K562 (cell line): ENCODE results near the gene CDC45. TPM values are rescaled to one million over a fixed set of nuclear protein-coding genes. Genes with fewer than 3 reads are reported as not detected.

Source experiments
- ATAC-seq: fragments of 200-7000 bp; cut with Tn5 transposase; 3 replicates; pipeline ENCODE4 v1.9.1; 2020; ENCODE audit warnings: moderate library complexity
- BruUV-seq: library from RNA; stranded (reverse); fragments of 400-500 nt; replicated peaks from 2 replicates; lab custom pipeline; 2021; lab: Mats Ljungman, UMichigan
- CTCF ChIA-PET: fragments of 300-600 bp; formaldehyde crosslinking; extraction: SDS; loops from one replicate; lab custom pipeline; 2021; ENCODE audit warnings: low intra/inter-chr PET ratio; lab: Yijun Ruan, JAX
- POLR2A ChIA-PET: fragments of 300-600, 350-650 bp; sonication (Branson Sonifier 250); formaldehyde crosslinking; extraction: SDS; loops from one replicate; lab custom pipeline; 2021; ENCODE audit warnings: antibody characterized with exemption, inconsistent platforms; lab: Yijun Ruan, JAX
- DNase-seq, 4 experiments: peaks; one replicate each; pipeline versions ENCODE4 v3.0.0 to v3.0.0-alpha.2; 2011 to 2018; ENCODE audit warnings: low spot score in 3 of 4, mixed read lengths in 3 of 4; ENCODE audit errors: extremely low read depth in 1 of 4
- FAIRE-seq: peaks from 2 replicates; lab custom pipeline; 2011; peaks lifted over from hg19 to GRCh38; lab: Jason Lieb, UNC
- H2AFZ ChIP-seq: 2 replicates; pipeline ENCODE4 v1.6.0; 2011; ENCODE audit warnings: low read depth, low read length, control low read depth, inconsistent platforms
- H3K27ac ChIP-seq: fragments of 200-600 bp; 3 replicates; pipeline ENCODE4 v1.8.0; 2011; ENCODE audit warnings: low read depth, mild to moderate bottlenecking, control low read depth, inconsistent platforms, low read length, moderate library complexity, mixed read lengths; ENCODE audit errors: extremely low read depth
- H3K27me3 ChIP-seq, 2 experiments: fragments of 300-600 bp in 1 of 2; 2 replicates in 1 of 2; 3 replicates in 1 of 2; pipeline versions ENCODE4 v1.6.0 to v1.8.0; 2011; ENCODE audit warnings: inconsistent platforms in 2 of 2, low read length in 2 of 2, mild to moderate bottlenecking in 1 of 2, mixed read lengths in 1 of 2, moderate library complexity in 1 of 2; ENCODE audit not compliant: control insufficient read depth in 2 of 2, insufficient read depth in 2 of 2
- H3K36me3 ChIP-seq: fragments of 300-600 bp; 3 replicates; pipeline ENCODE4 v1.8.0; 2011; ENCODE audit warnings: mild to moderate bottlenecking, low read length, inconsistent platforms; ENCODE audit not compliant: control insufficient read depth, insufficient read depth
- H3K4me1 ChIP-seq, 2 experiments: fragments of 200-600 bp in 1 of 2; replicated peaks in 1 of 2; 2 replicates in 1 of 2; 3 replicates in 1 of 2; pipeline versions ENCODE4 v1.5.1 to v1.8.0; 2011; ENCODE audit warnings: inconsistent platforms in 2 of 2, low read length in 2 of 2, mild to moderate bottlenecking in 1 of 2, mixed read lengths in 1 of 2, moderate library complexity in 1 of 2; ENCODE audit not compliant: control insufficient read depth in 2 of 2, insufficient read depth in 2 of 2
- H3K4me2 ChIP-seq: 2 replicates; pipeline ENCODE4 v1.6.1; 2011; ENCODE audit warnings: low read length, control low read depth, inconsistent platforms, mixed read lengths; ENCODE audit not compliant: insufficient read depth
- H3K4me3 ChIP-seq: fragments of 200-600 bp; sonication (generic), shearing (Covaris generic); 2 replicates; pipeline ENCODE4 v1.5.1; 2016; ENCODE audit warnings: control low read depth, inconsistent platforms
- H3K79me2 ChIP-seq: fragments of 200-600 bp; 3 replicates; pipeline ENCODE4 v1.8.0; 2011; ENCODE audit warnings: low read length, inconsistent platforms; ENCODE audit not compliant: control insufficient read depth, insufficient read depth
- H3K9ac ChIP-seq, 2 experiments: 2 replicates each; pipeline versions ENCODE4 v1.6.0 to v1.6.1; 2011; ENCODE audit warnings: low read depth in 2 of 2, low read length in 2 of 2, control low read depth in 1 of 2, inconsistent platforms in 1 of 2, mild to moderate bottlenecking in 1 of 2, mixed read lengths in 1 of 2; ENCODE audit not compliant: insufficient read depth in 1 of 2
- H3K9me1 ChIP-seq: one replicate; pipeline ENCODE4 v1.6.0; 2011; ENCODE audit warnings: inconsistent platforms, mild to moderate bottlenecking, low read length, moderate library complexity; ENCODE audit not compliant: control insufficient read depth, insufficient read depth
- H3K9me3 ChIP-seq: replicated peaks from 2 replicates; pipeline ENCODE4 v1.5.1; 2011; ENCODE audit warnings: low read depth, low read length, inconsistent platforms; ENCODE audit not compliant: control insufficient read depth, insufficient read depth
- H4K20me1 ChIP-seq: replicated peaks from 2 replicates; pipeline ENCODE4 v1.6.1; 2011; ENCODE audit warnings: low read length, inconsistent platforms, mixed read lengths; ENCODE audit not compliant: control insufficient read depth, insufficient read depth
- AFF1 ChIP-seq, 2 experiments: fragments of 450-650 bp; IDR thresholded peaks; 2 replicates each; pipeline ENCODE4 v1.6.1; 2018; ENCODE audit warnings: mild to moderate bottlenecking in 2 of 2, low read depth in 1 of 2; ENCODE audit not compliant: partially characterized antibody in 2 of 2
- ASH1L ChIP-seq: fragments of 450-650 bp; IDR thresholded peaks from 2 replicates; pipeline ENCODE4 v1.6.1; 2018; ENCODE audit warnings: borderline replicate concordance, mild to moderate bottlenecking, low read depth; ENCODE audit not compliant: partially characterized antibody
- HBP1 ChIP-seq: fragments of 450-650 bp; formaldehyde crosslinking; IDR thresholded peaks from 2 replicates; pipeline ENCODE4 v1.4.0; 2022; ENCODE audit warnings: missing genetic modification characterization
- HSF4 ChIP-seq: fragments of 250-450 bp; sonication (Bioruptor Pico); IDR thresholded peaks from 2 replicates; pipeline ENCODE4 v2.1.2; 2022; ENCODE audit warnings: mild to moderate bottlenecking, moderate library complexity, borderline replicate concordance
- KLF1 ChIP-seq: fragments of 450-650 bp; IDR thresholded peaks from 2 replicates; pipeline ENCODE4 v1.6.1; 2016; ENCODE audit warnings: missing genetic modification characterization, missing compliant biosample characterization
- RBM15 ChIP-seq: fragments of 200-400 bp; formaldehyde crosslinking; IDR thresholded peaks from 2 replicates; pipeline ENCODE4 v1.6.1; 2018; ENCODE audit warnings: mild to moderate bottlenecking, low read length, moderate library complexity; ENCODE audit not compliant: insufficient read depth
- TSHZ1 ChIP-seq: fragments of 250-450 bp; sonication (Bioruptor Pico); IDR thresholded peaks from 2 replicates; pipeline ENCODE4 v1.4.0; 2020; ENCODE audit warnings: mild to moderate bottlenecking, moderate library complexity
- ZBTB17 ChIP-seq: fragments of 450-650 bp; formaldehyde crosslinking; IDR thresholded peaks from 2 replicates; pipeline ENCODE4 v1.4.0; 2020; ENCODE audit warnings: mild to moderate bottlenecking
- ZFPM2 ChIP-seq: fragments of 250-450 bp; sonication (Bioruptor Pico); IDR thresholded peaks from 2 replicates; pipeline ENCODE4 v1.5.1; 2022; ENCODE audit warnings: mild to moderate bottlenecking
- ZNF175 ChIP-seq: fragments of 200-800 bp; sonication (Bioruptor generic); IDR thresholded peaks from 2 replicates; pipeline ENCODE4 v1.6.1; 2016; ENCODE audit warnings: low read depth, mild to moderate bottlenecking, missing genetic modification characterization, missing compliant biosample characterization
- ZNF384 ChIP-seq: IDR thresholded peaks from 2 replicates; pipeline ENCODE4 v1.6.1; 2012; ENCODE audit warnings: low read depth, low read length, improper control_type of control experiment
- ZNF583 ChIP-seq: fragments of 250-450 bp; sonication (Bioruptor Pico); IDR thresholded peaks from 2 replicates; pipeline ENCODE4 v1.4.0; 2020
- WGBS: fragments of 100-300 bp; shearing (Covaris generic); methylation state at CpG from one replicate; pipeline ENCODE4 v1.1.6; 2016; ENCODE audit warnings: low coverage, mixed read lengths; ENCODE audit not compliant: insufficient coverage; ENCODE audit errors: missing lambda C conversion rate; 5-methylcytosine and 5-hydroxymethylcytosine counted together
- in situ Hi-C: fragments of 300-500 bp; cut with MboI; formaldehyde crosslinking; loops from 4 replicates; pipeline ENCODE4 v1.15.0; 2018; ENCODE audit warnings: inconsistent platforms, mixed read lengths
- intact Hi-C: fragments of 100-400 bp; cut with micrococcal nuclease; formaldehyde crosslinking; loops from 2 replicates; pipeline ENCODE4 v1.14.2; 2022
- polyA plus RNA-seq, 8 experiments: library from polyadenylated mRNA; depleted of rRNA in 4 of 8; stranded (reverse) in 5 of 8; unstranded in 3 of 8; fragments of >200 nt; fragmentation: Nextera tagmentation in 2 of 8; fragmentation: Illumina TruSeq in 1 of 8; extraction: Ambion mirVana in 2 of 8; extraction: Trizol in 1 of 8; gene quantifications; 2 replicates each; pipeline versions ENCODE4 v1.2.1 to v1.2.3, GENCODE V29; 2011 to 2014; ENCODE audit warnings: inconsistent platforms in 1 of 8, missing spikeins in 1 of 8
- total RNA-seq, 7 experiments: library from RNA; depleted of rRNA in 6 of 7; stranded (reverse); fragments of >200 nt in 6 of 7; fragmentation: Illumina TruSeq in 2 of 7; extraction: Trizol in 2 of 7; gene quantifications; 2 replicates each; pipeline versions ENCODE4 v1.2.1 to v1.2.3, GENCODE V29; 2011 to 2021; ENCODE audit warnings: low replicate concordance in 1 of 7

Gene CDC45
- total and polyA plus RNA-seq, 9 of the 15 experiments (the other 6 are each of a cell fraction or from before 2014, with no cell fraction given): 251 to 580 (median 410) TPM

- H3K9me1 ChIP-seq: no peaks in the 10 kb centered on the region
- DNase-seq (no peak), ATAC-seq (no peak), FAIRE-seq (no peak)
- in situ Hi-C loops (no loop called here), intact Hi-C loops (no loop called here)
- no peaks in the 10 kb centered on the region for H3K9me3 ChIP-seq
- no peaks in the 10 kb centered on the region for H3K4me1 ChIP-seq
- H3K9ac ChIP-seq: no peak overlapping the region
- H3K4me3 ChIP-seq: no peak overlapping the region
- CTCF ChIA-PET: no interaction called here
- no peak overlapping the region for H2AFZ ChIP-seq
- 90% methylated on average over 5 of the region's 5 CpGs for WGBS
- H3K36me3 ChIP-seq: peaks cover 94% of the 10 kb centered on the region
- POLR2A ChIA-PET: interaction anchor here (0.5 to 7.8 kb wide), 8 partner anchors 11 to 369 kb away, joined by 3 to 95 read pairs (median 4); partner anchors contain the start of genes CDC45 and UFD1
- H3K27ac ChIP-seq: no peak overlapping the region
- peaks cover 22% of the 10 kb centered on the region for H3K79me2 ChIP-seq
- H3K27me3 ChIP-seq: no peaks in the 10 kb centered on the region
- H4K20me1 ChIP-seq: no peaks in the 10 kb centered on the region; the same call in 1 of the 2 replicates
- no TSS peak for BruUV-seq
- H3K4me2 ChIP-seq: no peak overlapping the region
- TF ChIP-seq HSF4 (CRISPR knock-in tag) (no peak), ZBTB17 (no peak), ZNF583 (no peak), HBP1 (0 out of 2 replicates have a peak, but pooled peaks have one; percentile 40), ZNF384 (peak; percentile 55; the same call in 1 of the 2 replicates), ZFPM2 (CRISPR knock-in tag) (no peak), ASH1L (no peak), TSHZ1 (CRISPR knock-in tag) (no peak), ZNF175 (no peak), KLF1 (tag) (no peak), RBM15 (no peak), AFF1 (IDR thresholded peaks at IDR 0.05; ENCODE audit: low read depth in 1 of 2, partially characterized antibody in 2 of 2) (no peak)
Measured at GRCh38 chr22:19490628-19491230, 11.0 kb downstream of the CDC45 start.
